Motor neuron (in vitro differentiated cells): Measurements from ENCODE around the gene PTN. TPM values are rescaled to one million over a fixed set of nuclear protein-coding genes. Genes with fewer than 3 reads are reported as not detected.
A peak's percentile ranks its signal among the peaks of the same experiment; 100 is the strongest.
"Not testable (repeated sequence)": the region's sequence is repeated elsewhere in the genome, so short reads cannot be mapped to it uniquely, and the experiment has no call there.

Experiments
- ATAC-seq, 8 experiments: fragments of 200-7000 bp; cut with Tn5 transposase; replicated peaks in 6 of 8; 2 replicates each; pipeline ENCODE4 v1.8.0; 2021; ENCODE audit warnings: mild to moderate bottlenecking in 8 of 8, moderate library complexity in 8 of 8
- H3K27ac ChIP-seq, 2 donors: fragments of 250-450 bp; sonication (Bioruptor Pico); 2 replicates each; pipeline ENCODE4 v1.9.0; 2021; ENCODE audit warnings: antibody characterized with exemption in 2 of 2, mild to moderate bottlenecking in 2 of 2, moderate library complexity in 1 of 2
- H3K4me1 ChIP-seq, 2 donors: fragments of 250-450 bp; sonication (Bioruptor Pico); replicated peaks in 1 of 2; 2 replicates each; pipeline ENCODE4 v1.6.1; 2021; ENCODE audit warnings: antibody characterized with exemption in 2 of 2, mild to moderate bottlenecking in 2 of 2, moderate library complexity in 1 of 2
- H3K4me3 ChIP-seq, 5 donors: fragments of 250-450 bp; sonication (Bioruptor Pico); 2 replicates each; pipeline ENCODE4 v1.9.0; 2021; ENCODE audit warnings: antibody characterized with exemption in 5 of 5, mild to moderate bottlenecking in 5 of 5, moderate library complexity in 4 of 5
- WGBS, 10 experiments: fragments of 450-650 bp; shearing (Covaris generic); methylation state at CpG; one replicate each; pipeline ENCODE4 v1.0.0; 2022; 5-methylcytosine and 5-hydroxymethylcytosine counted together
- in situ Hi-C, 9 experiments: fragments of 400-800 bp; cut with MboI; loops; one replicate each; pipeline ENCODE4 v1.15.0; 2021; ENCODE audit warnings: low sequenced_read_pairs in 9 of 9, low pct_unique_long_range_greater_than_20kb in 2 of 9; ENCODE audit not compliant: unreplicated experiment in 9 of 9
- total RNA-seq, 8 experiments: library from RNA; unstranded; fragments of 300-600 nt; gene quantifications; 2 replicates each; pipeline versions ENCODE4 v1.2.3 to v1.2.4, GENCODE V29; 2022

Gene PTN
- total RNA-seq, 8 experiments from 2014 or later: 1.5 to 775 (median 20.4) TPM; not detected in 2

GRCh38 chr7:137241655-137242360 is 101.7 kb downstream of the PTN start:
- H3K4me3 ChIP-seq: no peak overlapping the region
- 24 to 80% (median 66%) methylated on average over 2 to 5 of the region's 5 CpGs for WGBS, 10 experiments
- no peaks in the 10 kb centered on the region for H3K4me1 ChIP-seq
- H3K27ac ChIP-seq: no peak overlapping the region
- no peak for ATAC-seq
- in situ Hi-C loops: no loop called here

GRCh38 chr7:137239186-137239585 is 104.3 kb downstream of the PTN start:
- H3K27ac ChIP-seq, H3K4me3 ChIP-seq, ATAC-seq, in situ Hi-C loops, H3K4me1 ChIP-seq: not testable (repeated sequence)
- no CpG with 5 or more reads among the region's 3 CpGs for WGBS, 10 experiments

GRCh38 chr7:137235434-137235833 is 108.1 kb downstream of the PTN start:
- no peak for ATAC-seq
- Histone ChIP-seq H3K4me3 (no peak overlapping the region), H3K4me1 (no peaks in the 10 kb centered on the region), H3K27ac (no peak overlapping the region)
- in situ Hi-C loops: no loop called here
- WGBS, 10 experiments: 17 to 100% (median 83%) methylated on average over 1 of the region's 1 CpG; no CpG with 5 or more reads in 3 of the 10 experiments

- Histone ChIP-seq H3K4me1 (no peaks in the 10 kb centered on the region), H3K27ac (no peak overlapping the region), H3K4me3 (no peak overlapping the region)
- ATAC-seq: no peak
- in situ Hi-C loops: no loop called here
- 6 to 100% (median 82%) methylated on average over 1 to 2 of the region's 2 CpGs for WGBS, 10 experiments
Measured at GRCh38 chr7:137231167-137231566, 112.4 kb downstream of the PTN start.

GRCh38 chr7:137221467-137221866 is 122.1 kb downstream of the PTN start:
- ATAC-seq: no peak
- H3K4me3 ChIP-seq: no peak overlapping the region
- 67 to 80% methylated on average over 1 of the region's 3 CpGs; no CpG with 5 or more reads in 8 of the 10 experiments for WGBS, 10 experiments

GRCh38 chr7:137213744-137214143 is 129.8 kb downstream of the PTN start:
- ATAC-seq: no peak
- no peak overlapping the region for H3K4me3 ChIP-seq
- no peak overlapping the region for H3K27ac ChIP-seq
- in situ Hi-C loops: no loop called here
- no peaks in the 10 kb centered on the region for H3K4me1 ChIP-seq
- 42 to 100% (median 82%) methylated on average over 1 to 2 of the region's 2 CpGs for WGBS, 10 experiments

More at GRCh38 chr7:137221467-137221866, 122.1 kb downstream of the PTN start:
- no peak overlapping the region for H3K27ac ChIP-seq
- in situ Hi-C loops: no loop called here
- no peaks in the 10 kb centered on the region for H3K4me1 ChIP-seq

- no peak overlapping the region for H3K27ac ChIP-seq
- peak in 1 of 8 experiments; percentile 15 for ATAC-seq
- WGBS, 10 experiments: 0 to 98% (median 63%) methylated on average over 1 to 5 of the region's 5 CpGs; no CpG with 5 or more reads in 2 of the 10 experiments
- H3K4me1 ChIP-seq: no peaks in the 10 kb centered on the region
- H3K4me3 ChIP-seq: no peak overlapping the region
- in situ Hi-C loops: no loop called here
Measured at GRCh38 chr7:137209151-137209817, 134.2 kb downstream of the PTN start.

GRCh38 chr7:137206770-137207169 is 136.8 kb downstream of the PTN start:
- in situ Hi-C loops: no loop called here

GRCh38 chr7:137204246-137204645 is 139.3 kb downstream of the PTN start:
- ATAC-seq: no peak
- 0 to 100% (median 82%) methylated on average over 1 to 4 of the region's 4 CpGs; no CpG with 5 or more reads in 2 of the 10 experiments for WGBS, 10 experiments
- in situ Hi-C loops: no loop called here
- Histone ChIP-seq H3K27ac (no peak overlapping the region), H3K4me3 (no peak overlapping the region), H3K4me1 (no peaks in the 10 kb centered on the region)

More at GRCh38 chr7:137206770-137207169, 136.8 kb downstream of the PTN start:
- Histone ChIP-seq H3K4me1 (no peaks in the 10 kb centered on the region), H3K4me3 (no peak overlapping the region), H3K27ac (no peak overlapping the region)
- no peak for ATAC-seq

GRCh38 chr7:137203351-137203750 is 140.2 kb downstream of the PTN start:
- in situ Hi-C loops: no loop called here
- H3K27ac ChIP-seq: no peak overlapping the region
- H3K4me1 ChIP-seq: no peaks in the 10 kb centered on the region
- ATAC-seq: no peak
- 0 to 100% (median 57%) methylated on average over 1 of the region's 1 CpG; no CpG with 5 or more reads in 1 of the 10 experiments for WGBS, 10 experiments
- no peak overlapping the region for H3K4me3 ChIP-seq

- 0 to 100% (median 88%) methylated on average over 1 of the region's 1 CpG; no CpG with 5 or more reads in 3 of the 10 experiments for WGBS, 10 experiments
- in situ Hi-C loops: no loop called here
Measured at GRCh38 chr7:137196648-137197047, 146.9 kb downstream of the PTN start.

GRCh38 chr7:137195996-137196395 is 147.5 kb downstream of the PTN start:
- 4 to 100% (median 92%) methylated on average over 1 to 2 of the region's 2 CpGs for WGBS, 10 experiments
- no peak overlapping the region for H3K27ac ChIP-seq
- no peak for ATAC-seq
- no peaks in the 10 kb centered on the region for H3K4me1 ChIP-seq
- no peak overlapping the region for H3K4me3 ChIP-seq
- in situ Hi-C loops: no loop called here

More at GRCh38 chr7:137196648-137197047, 146.9 kb downstream of the PTN start:
- Histone ChIP-seq H3K4me1 (no peaks in the 10 kb centered on the region), H3K4me3 (no peak overlapping the region), H3K27ac (no peak overlapping the region)
- ATAC-seq: no peak

GRCh38 chr7:137181619-137182018 is 161.9 kb downstream of the PTN start:
- 17% methylated on average over 1 of the region's 25 CpGs; no CpG with 5 or more reads in 9 of the 10 experiments for WGBS, 10 experiments
- in situ Hi-C loops, H3K27ac ChIP-seq, H3K4me1 ChIP-seq, ATAC-seq: not testable (repeated sequence)
- H3K4me3 ChIP-seq: peak overlapping the region; percentile 17 to 40 (median 34)
